HCT116 (cell line): ENCODE results near the gene LRRC37A2.
"Not testable (repeated sequence)": the region's sequence is repeated elsewhere in the genome, so short reads cannot be mapped to it uniquely, and the experiment has no call there.

Source experiments
- EGR1 ChIP-seq: IDR thresholded peaks from 2 replicates; pipeline ENCODE4 v1.6.1; 2012; ENCODE audit warnings: low read depth
- EZH2 ChIP-seq: fragments of 200-600 bp; sonication (generic); IDR thresholded peaks from 2 replicates; pipeline ENCODE4 v1.6.1; 2017; ENCODE audit warnings: antibody characterized with exemption, mixed run types
- EZH2phosphoT487 ChIP-seq: fragments of 200-600 bp; IDR thresholded peaks from 2 replicates; pipeline ENCODE4 v1.6.1; 2018; ENCODE audit warnings: antibody characterized with exemption, borderline replicate concordance
- FOSL1 ChIP-seq: IDR thresholded peaks from 2 replicates; pipeline ENCODE4 v1.6.1; 2012; ENCODE audit warnings: low read depth
- JUND ChIP-seq: IDR thresholded peaks from 2 replicates; pipeline ENCODE4 v1.6.1; 2012
- MAX ChIP-seq: IDR thresholded peaks from 2 replicates; pipeline ENCODE4 v1.6.1; 2012
- POLR2A ChIP-seq: IDR thresholded peaks from 2 replicates; pipeline ENCODE4 v1.7.0; 2011; ENCODE audit warnings: borderline replicate concordance; ENCODE audit not compliant: insufficient read depth, insufficient read length; ENCODE audit errors: extremely low read depth
- POLR2AphosphoS5 ChIP-seq: IDR thresholded peaks from 2 replicates; pipeline ENCODE4 v1.6.1; 2011; ENCODE audit warnings: mild to moderate bottlenecking, low read depth, low read length, moderate library complexity
- RAD21 ChIP-seq: IDR thresholded peaks from 2 replicates; pipeline ENCODE4 v1.6.1; 2012; ENCODE audit warnings: low read depth, mild to moderate bottlenecking
- SP1 ChIP-seq: IDR thresholded peaks from 2 replicates; pipeline ENCODE4 v1.6.1; 2012; ENCODE audit warnings: low read depth
- YY1 ChIP-seq: IDR thresholded peaks from 2 replicates; pipeline ENCODE4 v1.6.1; 2011; ENCODE audit warnings: low read length, low read depth, moderate library complexity, mild to moderate bottlenecking; ENCODE audit not compliant: insufficient replicate concordance; ENCODE audit errors: extremely low read depth
- ZBTB33 ChIP-seq: IDR thresholded peaks from 2 replicates; pipeline ENCODE4 v1.6.1; 2011; ENCODE audit warnings: mild to moderate bottlenecking, low read length, moderate library complexity; ENCODE audit not compliant: insufficient replicate concordance; ENCODE audit errors: extremely low read depth
- TF ChIP-seq, protein P1 (sequence below), 3 experiments: fragments of 200-600 bp in 1 of 3; sonication (generic) in 1 of 3; IDR thresholded peaks in 2 of 3; conservative IDR thresholded peaks in 1 of 3; 2 replicates each; pipeline ENCODE4 v1.5.1; 2012 to 2017; ENCODE audit warnings: low read depth in 2 of 3, low read length in 2 of 3, antibody characterized with exemption in 1 of 3, borderline replicate concordance in 1 of 3, control low read depth in 1 of 3, mild to moderate bottlenecking in 1 of 3, mixed read lengths in 1 of 3, mixed run types in 1 of 3, moderate library complexity in 1 of 3; ENCODE audit not compliant: insufficient read depth in 1 of 3
- TF ChIP-seq, protein P2 (sequence below): IDR thresholded peaks from 2 replicates; pipeline ENCODE4 v1.6.1; 2012; ENCODE audit warnings: low read depth

DNA sequence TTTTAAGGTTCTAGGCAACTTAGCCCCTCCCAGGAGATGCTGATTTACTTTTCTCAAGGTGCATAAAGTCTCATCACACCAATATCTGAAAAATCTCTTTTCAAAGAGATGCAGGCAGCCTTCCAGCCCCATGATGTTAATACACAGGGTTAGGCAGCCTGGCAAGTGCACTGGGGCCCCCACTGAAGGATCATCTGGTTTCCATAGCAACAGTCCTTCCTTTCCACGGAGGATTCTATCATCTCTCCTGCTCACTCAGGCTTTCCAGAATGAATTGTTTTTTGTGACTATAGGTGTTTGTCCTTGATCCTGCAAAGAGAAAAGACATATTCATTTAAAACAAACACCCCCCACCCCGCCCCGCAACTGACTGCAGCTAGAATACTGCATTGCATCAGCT lies 73.2 kb downstream of the LRRC37A2 start:
- not testable (repeated sequence) for TF ChIP-seq POLR2AphosphoS5, POLR2A, JUND, EZH2, YY1, SP1, RAD21, MAX, EZH2phosphoT487, FOSL1, EGR1, ZBTB33
- TF ChIP-seq, protein P1, sequence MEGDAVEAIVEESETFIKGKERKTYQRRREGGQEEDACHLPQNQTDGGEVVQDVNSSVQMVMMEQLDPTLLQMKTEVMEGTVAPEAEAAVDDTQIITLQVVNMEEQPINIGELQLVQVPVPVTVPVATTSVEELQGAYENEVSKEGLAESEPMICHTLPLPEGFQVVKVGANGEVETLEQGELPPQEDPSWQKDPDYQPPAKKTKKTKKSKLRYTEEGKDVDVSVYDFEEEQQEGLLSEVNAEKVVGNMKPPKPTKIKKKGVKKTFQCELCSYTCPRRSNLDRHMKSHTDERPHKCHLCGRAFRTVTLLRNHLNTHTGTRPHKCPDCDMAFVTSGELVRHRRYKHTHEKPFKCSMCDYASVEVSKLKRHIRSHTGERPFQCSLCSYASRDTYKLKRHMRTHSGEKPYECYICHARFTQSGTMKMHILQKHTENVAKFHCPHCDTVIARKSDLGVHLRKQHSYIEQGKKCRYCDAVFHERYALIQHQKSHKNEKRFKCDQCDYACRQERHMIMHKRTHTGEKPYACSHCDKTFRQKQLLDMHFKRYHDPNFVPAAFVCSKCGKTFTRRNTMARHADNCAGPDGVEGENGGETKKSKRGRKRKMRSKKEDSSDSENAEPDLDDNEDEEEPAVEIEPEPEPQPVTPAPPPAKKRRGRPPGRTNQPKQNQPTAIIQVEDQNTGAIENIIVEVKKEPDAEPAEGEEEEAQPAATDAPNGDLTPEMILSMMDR (IDR thresholded peaks at IDR 0.05 in 2 of 3, conservative IDR thresholded peaks at IDR 0.05 in 1 of 3; ENCODE audit: borderline replicate concordance in 1 of 3, insufficient read depth in 1 of 3, low read depth in 2 of 3, low read length in 2 of 3), result not testable (repeated sequence)
- TF ChIP-seq, protein P2, sequence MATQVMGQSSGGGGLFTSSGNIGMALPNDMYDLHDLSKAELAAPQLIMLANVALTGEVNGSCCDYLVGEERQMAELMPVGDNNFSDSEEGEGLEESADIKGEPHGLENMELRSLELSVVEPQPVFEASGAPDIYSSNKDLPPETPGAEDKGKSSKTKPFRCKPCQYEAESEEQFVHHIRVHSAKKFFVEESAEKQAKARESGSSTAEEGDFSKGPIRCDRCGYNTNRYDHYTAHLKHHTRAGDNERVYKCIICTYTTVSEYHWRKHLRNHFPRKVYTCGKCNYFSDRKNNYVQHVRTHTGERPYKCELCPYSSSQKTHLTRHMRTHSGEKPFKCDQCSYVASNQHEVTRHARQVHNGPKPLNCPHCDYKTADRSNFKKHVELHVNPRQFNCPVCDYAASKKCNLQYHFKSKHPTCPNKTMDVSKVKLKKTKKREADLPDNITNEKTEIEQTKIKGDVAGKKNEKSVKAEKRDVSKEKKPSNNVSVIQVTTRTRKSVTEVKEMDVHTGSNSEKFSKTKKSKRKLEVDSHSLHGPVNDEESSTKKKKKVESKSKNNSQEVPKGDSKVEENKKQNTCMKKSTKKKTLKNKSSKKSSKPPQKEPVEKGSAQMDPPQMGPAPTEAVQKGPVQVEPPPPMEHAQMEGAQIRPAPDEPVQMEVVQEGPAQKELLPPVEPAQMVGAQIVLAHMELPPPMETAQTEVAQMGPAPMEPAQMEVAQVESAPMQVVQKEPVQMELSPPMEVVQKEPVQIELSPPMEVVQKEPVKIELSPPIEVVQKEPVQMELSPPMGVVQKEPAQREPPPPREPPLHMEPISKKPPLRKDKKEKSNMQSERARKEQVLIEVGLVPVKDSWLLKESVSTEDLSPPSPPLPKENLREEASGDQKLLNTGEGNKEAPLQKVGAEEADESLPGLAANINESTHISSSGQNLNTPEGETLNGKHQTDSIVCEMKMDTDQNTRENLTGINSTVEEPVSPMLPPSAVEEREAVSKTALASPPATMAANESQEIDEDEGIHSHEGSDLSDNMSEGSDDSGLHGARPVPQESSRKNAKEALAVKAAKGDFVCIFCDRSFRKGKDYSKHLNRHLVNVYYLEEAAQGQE, result not testable (repeated sequence)
